Karpas-422 (cell line): ENCODE measurements around the gene PHF1. TPM values are rescaled to one million over a fixed set of nuclear protein-coding genes. Genes with fewer than 3 reads are reported as not detected.

Source experiments
- DNase-seq: peaks from one replicate; pipeline ENCODE4 v3.0.0-alpha.2; 2015
- H2AFZ ChIP-seq: fragments of 200-600 bp; sonication (generic); 2 replicates; pipeline ENCODE4 v1.6.1; 2014; ENCODE audit warnings: antibody characterized with exemption, low read length, mixed read lengths
- H3K27ac ChIP-seq: fragments of 200-600 bp; sonication (generic); 2 replicates; pipeline ENCODE4 v1.5.1; 2014; ENCODE audit warnings: mild to moderate bottlenecking, low read length, moderate library complexity
- H3K27me3 ChIP-seq: fragments of 200-600 bp; sonication (generic); 2 replicates; pipeline ENCODE4 v1.6.1; 2014; ENCODE audit warnings: low read length, mixed read lengths
- H3K36me3 ChIP-seq: fragments of 200-600 bp; sonication (generic); 2 replicates; pipeline ENCODE4 v1.6.1; 2014; ENCODE audit warnings: low read length, mixed read lengths; ENCODE audit not compliant: insufficient read depth
- H3K4me1 ChIP-seq: fragments of 200-600 bp; sonication (generic); 2 replicates; pipeline ENCODE4 v1.6.1; 2014; ENCODE audit warnings: mild to moderate bottlenecking, low read length, mixed read lengths
- H3K4me2 ChIP-seq: fragments of 200-600 bp; sonication (generic); 2 replicates; pipeline ENCODE4 v1.6.1; 2014; ENCODE audit warnings: low read length, low read depth, mild to moderate bottlenecking; ENCODE audit not compliant: poor library complexity, severe bottlenecking
- H3K4me3 ChIP-seq: fragments of 200-600 bp; sonication (generic); 2 replicates; pipeline ENCODE4 v1.5.1; 2014; ENCODE audit warnings: mild to moderate bottlenecking, antibody characterized with exemption, low read length, mixed read lengths
- H3K79me2 ChIP-seq: fragments of 200-600 bp; sonication (generic); 2 replicates; pipeline ENCODE4 v1.6.1; 2014; ENCODE audit warnings: mild to moderate bottlenecking, low read length, mixed read lengths
- H3K9ac ChIP-seq: fragments of 200-600 bp; sonication (generic); 2 replicates; pipeline ENCODE4 v1.6.0; 2014; ENCODE audit warnings: low read length
- H3K9me2 ChIP-seq: fragments of 200-600 bp; sonication (generic), shearing (Covaris generic); replicated peaks from 2 replicates; pipeline ENCODE4 v1.6.0; 2014; ENCODE audit warnings: mild to moderate bottlenecking, low read length, moderate library complexity; ENCODE audit not compliant: insufficient read depth
- H3K9me3 ChIP-seq: fragments of 300-700, 200-600 bp; sonication (generic); 2 replicates; pipeline ENCODE4 v1.6.1; 2014; ENCODE audit warnings: low read length, mixed read lengths
- H4K20me1 ChIP-seq: fragments of 200-600 bp; sonication (generic); 2 replicates; pipeline ENCODE4 v1.6.1; 2014; ENCODE audit warnings: mild to moderate bottlenecking, antibody characterized with exemption, low read length, low read depth; ENCODE audit not compliant: insufficient read depth
- total RNA-seq: library from RNA; depleted of rRNA; stranded (reverse); fragments of >200 nt; shearing (Covaris generic); gene quantifications from 2 replicates; pipeline ENCODE4 v1.2.3, GENCODE V29; 2014; ENCODE audit warnings: low replicate concordance

The PHF1 gene
- total RNA-seq, 1 experiment from 2014 or later, result 32.6 TPM

- Histone ChIP-seq H3K9me3 (no peaks in the 10 kb centered on the region), H3K36me3 (peaks cover 7% of the 10 kb centered on the region; the same call in 1 of the 2 replicates), H3K27me3 (no peaks in the 10 kb centered on the region), H2AFZ (no peak overlapping the region), H3K9ac (0 out of 2 replicates have a peak overlapping the region, but pooled peaks have one; percentile 35), H3K79me2 (peaks cover 33% of the 10 kb centered on the region), H4K20me1 (no peaks in the 10 kb centered on the region), H3K4me3 (no peak overlapping the region), H3K4me1 (peaks cover 58% of the 10 kb centered on the region), H3K9me2 (no peaks in the 10 kb centered on the region), H3K27ac (no peak overlapping the region), H3K4me2 (peak overlapping the region; percentile 84)
- peak; percentile 45 for DNase-seq
These were observed 1.6 kb downstream of the PHF1 start for GRCh38 chr6:33412140-33413009.

GRCh38 chr6:33413241-33414120 lies 2.7 kb downstream of the PHF1 start:
- DNase-seq, result no peak
- H3K4me2 ChIP-seq, result no peak overlapping the region
- H4K20me1 ChIP-seq, result no peaks in the 10 kb centered on the region
- H2AFZ ChIP-seq, result no peak overlapping the region
- H3K27me3 ChIP-seq, result no peaks in the 10 kb centered on the region
- no peak overlapping the region for H3K4me3 ChIP-seq
- no peak overlapping the region for H3K27ac ChIP-seq
- no peaks in the 10 kb centered on the region for H3K9me3 ChIP-seq
- H3K4me1 ChIP-seq, result peaks cover 63% of the 10 kb centered on the region
- no peak overlapping the region for H3K9ac ChIP-seq
- H3K79me2 ChIP-seq, result peaks cover 37% of the 10 kb centered on the region
- peaks cover 5% of the 10 kb centered on the region; the same call in 1 of the 2 replicates for H3K36me3 ChIP-seq
- no peaks in the 10 kb centered on the region for H3K9me2 ChIP-seq

- H3K9ac ChIP-seq, result no peak overlapping the region
- DNase-seq, result peak; percentile 81
- peaks cover 66% of the 10 kb centered on the region for H3K4me1 ChIP-seq
- H3K9me3 ChIP-seq, result no peaks in the 10 kb centered on the region
- H3K27me3 ChIP-seq, result no peaks in the 10 kb centered on the region
- peaks cover 37% of the 10 kb centered on the region for H3K79me2 ChIP-seq
- peak overlapping the region; percentile 29; the same call in 1 of the 2 replicates for H3K27ac ChIP-seq
- H3K36me3 ChIP-seq, result peaks cover 5% of the 10 kb centered on the region; the same call in 1 of the 2 replicates
- no peaks in the 10 kb centered on the region for H3K9me2 ChIP-seq
- H3K4me2 ChIP-seq, result peak overlapping the region; percentile 85
- no peak overlapping the region for H2AFZ ChIP-seq
- no peaks in the 10 kb centered on the region for H4K20me1 ChIP-seq
- no peak overlapping the region for H3K4me3 ChIP-seq
These were observed 3.9 kb downstream of the PHF1 start for GRCh38 chr6:33414592-33415271.

GRCh38 chr6:33415831-33416230 lies 5.0 kb downstream of the PHF1 start:
- no peak for DNase-seq
- Histone ChIP-seq H3K79me2 (peaks cover 37% of the 10 kb centered on the region), H3K4me1 (peaks cover 63% of the 10 kb centered on the region), H3K27ac (peak overlapping the region; percentile 49), H3K9me2 (no peaks in the 10 kb centered on the region), H2AFZ (no peak overlapping the region), H3K36me3 (peaks cover 5% of the 10 kb centered on the region; the same call in 1 of the 2 replicates), H4K20me1 (no peaks in the 10 kb centered on the region), H3K9me3 (no peaks in the 10 kb centered on the region), H3K9ac (peak overlapping the region; percentile 77), H3K4me2 (peak overlapping the region; percentile 85), H3K27me3 (no peaks in the 10 kb centered on the region), H3K4me3 (peak overlapping the region; percentile 69)

- Histone ChIP-seq H3K4me2 (peak overlapping the region; percentile 85), H3K36me3 (peaks cover 5% of the 10 kb centered on the region; the same call in 1 of the 2 replicates), H3K4me3 (peak overlapping the region; percentile 69), H3K9me3 (no peaks in the 10 kb centered on the region), H3K9ac (peak overlapping the region; percentile 77), H3K79me2 (peaks cover 33% of the 10 kb centered on the region), H3K4me1 (peaks cover 62% of the 10 kb centered on the region), H3K27me3 (no peaks in the 10 kb centered on the region), H3K9me2 (no peaks in the 10 kb centered on the region), H4K20me1 (no peaks in the 10 kb centered on the region), H3K27ac (peak overlapping the region; percentile 49), H2AFZ (no peak overlapping the region)
- DNase-seq, result no peak
These were observed 5.7 kb downstream of the PHF1 start for GRCh38 chr6:33416386-33417127.

- peak overlapping the region; percentile 57 for H3K27ac ChIP-seq
- DNase-seq, result no peak
- peak overlapping the region; percentile 85 for H3K4me2 ChIP-seq
- no peaks in the 10 kb centered on the region for H3K9me2 ChIP-seq
- no peaks in the 10 kb centered on the region for H3K9me3 ChIP-seq
- H3K9ac ChIP-seq, result peak overlapping the region; percentile 77
- peak overlapping the region; percentile 69 for H3K4me3 ChIP-seq
- H4K20me1 ChIP-seq, result no peaks in the 10 kb centered on the region
- peaks cover 31% of the 10 kb centered on the region for H3K79me2 ChIP-seq
- peak overlapping the region; percentile 44; the same call in 1 of the 2 replicates for H2AFZ ChIP-seq
- no peaks in the 10 kb centered on the region for H3K27me3 ChIP-seq
- H3K4me1 ChIP-seq, result peaks cover 55% of the 10 kb centered on the region
- peaks cover 5% of the 10 kb centered on the region; the same call in 1 of the 2 replicates for H3K36me3 ChIP-seq
These were observed 6.5 kb downstream of the PHF1 start for GRCh38 chr6:33417128-33417902.
